Heart right ventricle (tissue), 16 donors: ENCODE results near the gene TYROBP. TPM values are rescaled to one million over a fixed set of nuclear protein-coding genes. Genes with fewer than 3 reads are reported as not detected.
"Not testable (repeated sequence)": the region's sequence is repeated elsewhere in the genome, so short reads cannot be mapped to it uniquely, and the experiment has no call there.

ENCODE experiments used
- ATAC-seq, 8 donors: fragments of 200-7000 bp; cut with Tn5 transposase; one replicate each; pipeline ENCODE4 v1.9.1; 2020; ENCODE audit warnings: mild to moderate bottlenecking in 8 of 8, moderate library complexity in 8 of 8, moderate number of reproducible peaks in 1 of 8
- DNase-seq, 2 donors: peaks; one replicate each; pipeline ENCODE4 v3.0.0-alpha.2; 2020
- H3K27ac ChIP-seq, 10 donors: fragments of 200-600 bp; sonication (generic) in 2 of 10; one replicate each; pipeline versions ENCODE4 v1.5.0 to v1.8.0; 2020 to 2022; ENCODE audit warnings: mild to moderate bottlenecking in 3 of 10
- H3K27me3 ChIP-seq, 7 donors: fragments of 200-600 bp; one replicate each; pipeline ENCODE4 v1.8.0; 2021 to 2022; ENCODE audit warnings: mild to moderate bottlenecking in 2 of 7
- H3K36me3 ChIP-seq, 9 donors: fragments of 200-600 bp; sonication (generic) in 1 of 9; one replicate each; pipeline versions ENCODE4 v1.5.0 to v1.8.0; 2020 to 2022; ENCODE audit warnings: mild to moderate bottlenecking in 2 of 9
- H3K4me1 ChIP-seq, 9 donors: fragments of 200-600 bp; sonication (generic) in 1 of 9; one replicate each; pipeline versions ENCODE4 v1.5.0 to v1.8.0; 2020 to 2022; ENCODE audit warnings: mild to moderate bottlenecking in 4 of 9
- H3K4me3 ChIP-seq, 10 donors: fragments of 200-600 bp; sonication (generic) in 2 of 10; one replicate each; pipeline versions ENCODE4 v1.5.0 to v1.8.0; 2020 to 2022; ENCODE audit warnings: mild to moderate bottlenecking in 7 of 10, moderate library complexity in 2 of 10
- H3K9me3 ChIP-seq, 11 donors: fragments of 200-600 bp in 10 of 11; sonication (generic) in 2 of 11; one replicate each; pipeline versions ENCODE4 v1.5.0 to v1.8.0; 2013 to 2022; ENCODE audit warnings: mild to moderate bottlenecking in 2 of 11, control low read depth in 1 of 11, moderate library complexity in 1 of 11
- CTCF ChIP-seq, 9 donors: fragments of 200-600 bp; sonication (generic) in 2 of 9; IDR thresholded peaks; one replicate each; pipeline versions ENCODE4 v1.5.0 to v1.8.0; 2021 to 2022; ENCODE audit warnings: antibody characterized with exemption in 9 of 9, mild to moderate bottlenecking in 5 of 9, moderate library complexity in 1 of 9
- whole genome bisulfite sequencing, 2 donors: extraction: QIAGEN DNeasy Blood & Tissue Kit; methylation state at CpG; one replicate each; pipeline ENCODE4 v1.1.7; 2013; ENCODE audit warnings: inconsistent platforms in 1 of 2; 5-methylcytosine and 5-hydroxymethylcytosine counted together
- intact Hi-C, 10 donors: fragments of 100-400 bp; cut with DNase I; formaldehyde crosslinking; loops; one replicate each; pipeline versions ENCODE4 v1.11.1 to v1.14.2; 2022
- polyA plus RNA-seq, 2 donors: library from polyadenylated mRNA; stranded (reverse); fragments of 200-250 nt; gene quantifications; one replicate each; pipeline ENCODE4 v1.2.3, GENCODE V29; 2013
- total RNA-seq, 10 donors: library from RNA; stranded (reverse); fragmentation: NEBNext Ultra II Directional in 3 of 10; extraction: Animal tissue kit (Norgen Biotek cat#: 25700) in 3 of 10; gene quantifications; one replicate each; pipeline versions ENCODE4 v1.2.1 to v1.2.4, GENCODE V29; 2021 to 2023
- donor health status: Arrhythmogenic right ventricular cardiomyopathy.
- donor health status: ischemic (EF 13 %, LVEDD 7.1; RV severe dilation, severe dysfunction).
- donor health status: healthy with polysubstance abuse.
- donor health status: DM: no; HTN: yes; CAD: no.
- donor health status: DM: no; HTN: no; CAD: no.
- donor health status: ischemic (EF 25% LVEDD 6.9; RV normal size, moderate dysfunction).
- donor health status: ischemic (EF 25% LVEDD 5.7; RV mildly dilated, moderate dysfunction).
- donor health status: healthy.
- donor health status: DM: yes; HTN: yes; CAD: no.
- donor health status: Ischemic cardiomyopathy.
- donor health status: ischemic (EF 35%, LVEDD 5.7; RV mildly dilated, moderate dysfunction).
- donor health status: nonischemic (EF 11% LVEDD 7.7; RV severe dilation, severe dysfunction).
- donor health status: DM: yes; HTN: yes; CAD: no.
- donor health status: PGD.
- donor health status: ischemic (EF 29% LVEDD 5.4; RV normal size, mild dysfunction).
- donor health status: nonischemic (EF 23%, LVEDD 6.1; RV moderate dilation, normal function).

The TYROBP gene
- total and polyA plus RNA-seq, 12 donors: 8.4 to 122 (median 18.4) TPM

DNA sequence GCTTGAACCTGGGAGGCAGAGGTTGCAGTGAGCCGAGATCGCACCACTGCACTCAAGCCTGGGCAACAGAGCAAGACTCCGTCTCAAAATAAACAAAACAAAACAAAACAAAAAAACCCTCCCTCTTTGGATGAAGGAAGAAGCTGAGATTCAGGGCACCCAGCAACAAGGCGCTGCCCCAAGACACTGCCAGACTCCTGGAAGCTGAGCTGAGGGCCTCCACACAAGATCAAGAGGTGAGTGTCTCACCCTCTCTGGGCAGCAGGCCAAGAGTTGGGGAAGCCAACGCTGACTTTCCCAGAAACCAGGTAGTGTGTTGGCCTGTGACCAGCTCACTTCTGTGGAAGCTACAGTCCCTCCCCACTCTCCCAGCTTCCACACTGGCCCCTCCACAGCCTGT lies 3.7 kb upstream of the TYROBP start:
- Histone ChIP-seq H3K27ac (peak overlapping the region in 1 of 10 donors; percentile 96), H3K4me1 (peaks cover 0 to 63% (median 0%) of the 10 kb centered on the region in 9 donors), H3K9me3 (no peaks in the 10 kb centered on the region), H3K4me3 (no peak overlapping the region), H3K27me3 (peaks cover 0 to 21% (median 0%) of the 10 kb centered on the region in 7 donors), H3K36me3 (peaks cover 0 to 2% (median 0%) of the 10 kb centered on the region in 9 donors)
- 63 to 67% methylated on average over 5 of the region's 5 CpGs for WGBS, 2 donors
- no peak for TF ChIP-seq CTCF (IDR thresholded peaks at IDR 0.05)
- DNase-seq (no peak), ATAC-seq (no peak)
- intact Hi-C loops: no loop called here

DNA sequence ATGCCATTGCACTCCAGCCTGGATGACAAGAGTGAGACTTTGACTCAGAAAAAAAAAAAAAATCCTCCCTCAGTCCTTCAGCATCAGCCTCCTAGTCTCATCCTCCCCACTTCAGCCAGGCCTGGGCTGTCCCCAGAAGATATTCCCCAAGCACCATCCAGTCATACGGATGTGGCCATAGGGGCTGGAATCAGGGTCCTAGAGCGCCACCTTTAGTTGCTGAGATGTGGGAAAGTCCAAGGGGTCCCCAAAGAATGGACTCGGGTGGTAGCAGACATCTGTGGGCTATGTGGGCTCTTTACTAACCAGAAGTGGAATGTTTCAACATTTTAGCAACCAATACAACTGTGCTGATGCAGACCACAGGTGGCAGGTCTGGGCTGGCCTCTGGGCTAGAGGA lies 3.1 kb upstream of the TYROBP start:
- no peak overlapping the region for H3K4me3 ChIP-seq
- H3K27ac ChIP-seq: peak overlapping the region in 1 of 10 donors; percentile 96
- H3K36me3 ChIP-seq: peaks cover 0 to 9% (median 0%) of the 10 kb centered on the region in 9 donors
- H3K9me3 ChIP-seq: no peaks in the 10 kb centered on the region
- WGBS, 2 donors: 33% methylated on average over 3 of the region's 3 CpGs
- intact Hi-C loops: no loop called here
- ATAC-seq (no peak), DNase-seq (no peak)
- peaks cover 0 to 17% (median 0%) of the 10 kb centered on the region in 7 donors for H3K27me3 ChIP-seq
- H3K4me1 ChIP-seq: peaks cover 0 to 67% (median 0%) of the 10 kb centered on the region in 9 donors
- TF ChIP-seq CTCF (IDR thresholded peaks at IDR 0.05): no peak

GRCh38 chr19:35910355-35910754 lies 2.3 kb upstream of the TYROBP start:
- Histone ChIP-seq H3K4me1 (peaks cover 0 to 70% (median 0%) of the 10 kb centered on the region in 9 donors), H3K27me3 (peaks cover 0 to 17% (median 0%) of the 10 kb centered on the region in 7 donors), H3K36me3 (peaks cover 0 to 12% (median 0%) of the 10 kb centered on the region in 9 donors), H3K27ac (peak overlapping the region in 4 of 10 donors; percentile 0 to 96 (median 64))
- WGBS, 2 donors: 93 to 95% methylated on average over 14 of the region's 14 CpGs
- H3K9me3 ChIP-seq, H3K4me3 ChIP-seq, intact Hi-C loops, DNase-seq, ATAC-seq: not testable (repeated sequence)

DNA sequence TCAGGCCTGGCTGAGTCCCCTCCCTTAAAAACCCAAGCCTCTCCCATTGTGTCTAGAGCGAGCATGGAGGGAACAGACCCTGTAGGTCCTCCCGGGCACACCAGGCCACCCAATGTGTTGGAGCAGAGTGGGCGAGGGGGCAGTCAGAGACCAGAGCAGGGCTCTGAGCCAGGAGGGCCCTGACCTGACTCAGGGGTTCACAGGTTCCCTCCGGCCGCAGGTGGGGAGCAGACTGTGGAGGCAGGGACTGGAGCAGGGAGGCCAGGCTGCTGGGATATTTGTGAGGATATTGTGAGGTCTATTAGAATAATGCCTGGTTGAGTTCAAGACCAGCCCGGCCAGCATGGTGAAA lies 1.6 kb upstream of the TYROBP start:
- ATAC-seq (peak in 1 of 8 donors; percentile 4), DNase-seq (no peak)
- intact Hi-C loops: loop anchor here in 1 of 10 donors (5.0 kb wide), 1 partner anchor 943 kb away; the partner anchor contains the start of gene ZNF345
- 75 to 77% methylated on average over 6 of the region's 6 CpGs for WGBS, 2 donors
- H3K4me3 ChIP-seq: no peak overlapping the region
- TF ChIP-seq CTCF (IDR thresholded peaks at IDR 0.05): no peak
- peaks cover 0 to 70% (median 0%) of the 10 kb centered on the region in 9 donors for H3K4me1 ChIP-seq
- peaks cover 0 to 17% (median 0%) of the 10 kb centered on the region in 7 donors for H3K27me3 ChIP-seq
- H3K27ac ChIP-seq: peak overlapping the region in 5 of 10 donors; percentile 41 to 96 (median 62)
- H3K9me3 ChIP-seq: no peaks in the 10 kb centered on the region
- H3K36me3 ChIP-seq: peaks cover 0 to 12% (median 0%) of the 10 kb centered on the region in 9 donors
